GM12864 (cell line): ENCODE data around the gene SECISBP2.

Source experiments
- DNase-seq: peaks from one replicate; pipeline ENCODE4 v3.0.0-alpha.2; 2011; ENCODE audit warnings: low read depth
- H3K4me3 ChIP-seq: 2 replicates; pipeline ENCODE4 v1.5.1; 2011; ENCODE audit warnings: mild to moderate bottlenecking, low read depth, low read length, control low read depth
- CTCF ChIP-seq: IDR thresholded peaks from 2 replicates; pipeline ENCODE4 v1.5.1; 2011; ENCODE audit warnings: low read depth, mild to moderate bottlenecking, moderate library complexity, low read length, control low read depth, inconsistent platforms; ENCODE audit errors: missing control alignments

SECISBP2 gene

DNA sequence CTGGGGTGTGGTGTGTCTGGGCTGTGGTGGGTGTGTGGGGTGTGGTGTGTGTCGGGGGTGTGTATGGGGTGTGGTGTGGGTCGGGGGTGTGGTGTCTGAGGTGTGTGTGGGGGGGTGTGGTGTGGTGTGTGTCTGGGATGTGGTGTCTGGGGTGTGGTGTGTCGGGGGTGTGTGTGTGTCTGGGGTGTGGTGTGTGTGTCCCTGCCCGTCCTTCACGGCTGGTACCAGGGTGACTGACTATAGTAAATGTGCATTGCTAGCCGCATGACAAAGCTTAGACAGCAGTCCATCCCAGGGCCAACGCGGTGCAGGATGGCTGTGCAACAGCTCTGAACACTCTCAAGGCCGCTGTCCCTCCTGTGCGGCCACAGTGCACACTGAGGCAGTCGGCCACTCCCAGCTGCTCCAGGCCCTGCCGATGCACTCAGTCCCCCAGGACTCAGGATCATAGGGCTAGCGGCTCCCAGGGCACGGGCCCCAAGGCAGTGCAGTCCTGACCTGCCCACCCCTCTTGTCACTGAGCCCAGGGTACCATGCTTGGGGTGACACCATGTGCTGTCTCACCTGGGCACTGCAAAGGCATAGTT, 54.0 kb downstream of the SECISBP2 start:
- no peak for DNase-seq
- no peak overlapping the region for H3K4me3 ChIP-seq
- TF ChIP-seq CTCF, result no peak

- no peak for TF ChIP-seq CTCF
- H3K4me3 ChIP-seq, result no peak overlapping the region
- no peak for DNase-seq
Measured at GRCh38 chr9:89372979-89373378, 54.7 kb downstream of the SECISBP2 start.

DNA sequence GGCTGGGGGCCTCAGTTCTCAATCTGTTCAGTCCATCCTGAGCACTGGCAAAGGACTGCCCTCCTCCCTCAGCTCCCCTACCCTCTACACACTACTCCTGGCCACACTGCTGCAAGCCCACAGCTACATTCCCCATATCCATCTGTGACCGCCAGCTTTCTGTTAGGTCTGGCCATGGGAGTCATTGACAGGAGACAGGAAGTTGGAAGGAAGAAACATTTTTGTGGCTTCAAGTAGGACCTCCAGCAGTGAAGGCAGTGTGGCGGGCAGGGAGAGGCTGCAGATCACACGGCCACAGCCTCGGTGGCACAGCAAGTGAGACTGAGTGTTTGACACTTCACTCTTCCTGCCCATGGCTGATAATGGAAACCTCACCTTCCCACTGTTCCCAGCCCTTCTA, 55.9 kb downstream of the SECISBP2 start:
- H3K4me3 ChIP-seq, result no peak overlapping the region
- no peak for TF ChIP-seq CTCF
- no peak for DNase-seq

DNA sequence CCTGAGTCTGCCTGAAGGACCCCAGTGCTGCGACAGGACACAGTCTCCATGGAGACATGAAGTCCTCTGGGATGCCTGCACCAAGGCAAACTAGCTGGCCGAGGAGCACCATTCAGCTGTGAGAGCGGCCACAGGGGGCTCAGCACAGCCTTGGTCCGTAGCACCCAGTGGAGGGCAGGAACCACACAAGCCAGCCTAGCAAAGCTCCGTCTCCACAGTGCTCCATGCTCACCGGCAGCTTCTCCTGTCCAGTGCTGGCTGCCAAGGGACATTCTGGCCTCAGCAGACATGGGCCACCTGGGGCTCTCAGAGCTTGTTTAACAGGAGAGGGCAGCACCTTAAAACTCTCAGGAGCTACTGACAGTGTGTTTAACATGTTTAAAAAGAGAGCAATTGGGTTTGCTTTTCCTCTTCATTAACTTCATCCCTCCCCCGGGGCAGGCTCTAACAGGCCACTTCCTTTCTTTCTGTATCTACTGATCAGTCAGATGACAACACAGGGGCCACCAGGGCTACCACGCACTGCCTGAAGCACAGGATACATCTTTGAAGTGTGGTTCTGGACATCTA, 57.0 kb downstream of the SECISBP2 start:
- no peak overlapping the region for H3K4me3 ChIP-seq
- no peak for DNase-seq
- TF ChIP-seq CTCF, result peak; percentile 12

- no peak for TF ChIP-seq CTCF
- DNase-seq, result no peak
- H3K4me3 ChIP-seq, result no peak overlapping the region
Measured at GRCh38 chr9:89376286-89376685, 58.0 kb downstream of the SECISBP2 start.

DNA sequence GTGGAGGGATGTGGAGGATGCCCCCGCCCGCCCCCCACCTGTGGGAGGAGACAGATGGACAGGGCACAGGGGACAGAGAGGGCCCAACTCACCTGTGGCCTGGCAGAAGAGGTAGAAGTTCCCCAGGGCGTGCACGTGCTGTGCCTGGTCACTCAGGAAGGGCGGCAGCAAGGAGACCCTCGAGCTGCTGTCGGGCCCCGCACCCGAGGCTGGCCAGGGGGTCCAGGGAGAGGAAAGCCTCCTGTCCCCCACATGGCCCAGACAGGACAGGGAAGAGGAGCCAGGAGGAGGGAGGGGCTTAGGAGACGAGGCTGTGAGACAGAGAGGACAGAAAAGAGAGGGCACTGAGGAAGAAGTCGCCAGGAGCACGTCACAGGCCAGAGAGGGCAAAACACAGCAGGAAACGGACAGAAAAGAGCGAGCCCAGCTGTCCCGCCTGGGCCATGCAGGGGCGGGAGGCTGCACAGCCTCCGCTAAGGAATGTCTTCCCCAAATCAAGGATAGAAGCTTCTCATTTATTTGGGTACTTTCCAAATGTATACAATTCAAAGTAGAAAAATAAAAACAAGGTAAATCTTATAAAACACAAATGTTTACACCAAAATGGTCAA, 58.5 kb downstream of the SECISBP2 start:
- no peak for TF ChIP-seq CTCF

DNA sequence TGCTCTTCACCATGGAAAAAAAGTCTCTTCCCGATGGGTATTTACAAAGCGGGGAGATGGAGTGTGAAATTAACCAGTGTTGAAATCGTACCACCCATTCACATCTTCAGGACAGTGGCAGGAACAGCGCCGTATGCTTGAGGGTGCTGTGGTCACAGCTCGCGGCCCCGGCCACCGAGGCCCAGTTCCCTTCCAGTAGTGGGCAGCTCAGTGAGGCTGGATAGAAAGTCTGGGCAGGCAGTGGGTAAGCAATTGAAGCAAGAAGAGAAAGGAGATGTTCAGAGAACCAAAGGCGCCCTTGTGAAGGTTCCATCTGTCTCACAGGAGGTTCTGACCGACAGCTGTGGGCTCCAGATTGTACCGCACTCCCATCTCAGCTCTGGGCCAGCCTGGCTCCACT, 59.1 kb downstream of the SECISBP2 start:
- no peak overlapping the region for H3K4me3 ChIP-seq

More for the DNA sequence above, 58.5 kb downstream of the SECISBP2 start:
- no peak overlapping the region for H3K4me3 ChIP-seq
- no peak for DNase-seq

More for the DNA sequence above, 59.1 kb downstream of the SECISBP2 start:
- no peak for DNase-seq
- TF ChIP-seq CTCF, result no peak
